PFSK-1 (cell line): ENCODE measurements around the gene SDHB.

Source experiments
- POLR2AphosphoS5 ChIP-seq: IDR thresholded peaks from 2 replicates; pipeline ENCODE4 v1.6.1; 2012; ENCODE audit warnings: low read depth, mild to moderate bottlenecking, control low read depth, low read length, moderate library complexity
- REST ChIP-seq, 2 experiments: IDR thresholded peaks; 2 replicates each; pipeline versions ENCODE4 v1.6.1 to v1.8.0; 2011 to 2012; ENCODE audit warnings: low read depth in 2 of 2, low read length in 2 of 2, control low read depth in 1 of 2, inconsistent platforms in 1 of 2, mild to moderate bottlenecking in 1 of 2, moderate library complexity in 1 of 2; ENCODE audit not compliant: insufficient read depth in 1 of 2
- TAF1 ChIP-seq: IDR thresholded peaks from 2 replicates; pipeline ENCODE4 v1.6.1; 2012; ENCODE audit warnings: low read length, control low read depth, borderline replicate concordance; ENCODE audit not compliant: insufficient read depth

- TF ChIP-seq REST (IDR thresholded peaks at IDR 0.05; ENCODE audit: insufficient read depth in 1 of 2, low read depth in 2 of 2, low read length in 2 of 2) (no peak), POLR2AphosphoS5 (no peak), TAF1 (no peak)
Observed at GRCh38 chr1:17061892-17062291, 8.1 kb upstream of the SDHB start.
